ENCODE data around the gene KCNQ1OT1.

Gene KCNQ1OT1

DNA sequence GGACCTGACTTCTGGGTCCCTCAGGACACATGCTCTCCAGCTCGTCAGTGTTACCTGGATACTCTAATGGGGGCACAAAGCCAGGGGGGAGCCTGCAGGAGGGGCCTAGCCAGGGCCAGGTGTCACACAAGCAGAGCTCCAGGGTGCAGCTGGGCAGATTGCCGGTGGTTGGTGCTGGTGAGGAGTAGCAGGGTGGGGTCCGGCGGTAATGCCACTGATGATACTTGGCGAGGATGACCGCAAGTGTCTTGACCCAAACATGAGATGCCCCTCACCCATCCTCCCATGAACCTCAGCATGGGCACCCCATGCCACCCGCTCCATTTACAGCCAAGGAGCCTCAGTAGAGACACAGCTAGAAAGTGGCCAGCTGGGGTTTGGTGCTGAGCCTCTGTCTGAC is 15.1 kb upstream of the KCNQ1OT1 start:
- DNase-seq: no peak
- Histone ChIP-seq H3K27ac (ENCODE audit: low read depth, low read length) (no peak overlapping the region), H3K4me3 (ENCODE audit: low read length) (no peak overlapping the region)

GRCh38 chr11:2714463-2714800 is 14.6 kb upstream of the KCNQ1OT1 start:
- no CpG with 5 or more reads among the region's 9 CpGs for WGBS (ENCODE audit: extremely low coverage, insufficient coverage, low lambda C conversion rate)
- no peak overlapping the region for H2BK120ac ChIP-seq (ENCODE audit: low read depth, low read length)
- no peaks in the 10 kb centered on the region for H3K27me3 ChIP-seq (ENCODE audit: insufficient read depth, low read length, poor library complexity)
- DNase-seq: no peak
- H3K27ac ChIP-seq (ENCODE audit: low read depth, low read length): no peak overlapping the region
- H3K23ac ChIP-seq (ENCODE audit: low read length): no peak overlapping the region
- no peak overlapping the region for H3K56ac ChIP-seq (ENCODE audit: low read length)
- H4K5ac ChIP-seq (ENCODE audit: low read length): no peak overlapping the region
- peaks cover 2% of the 10 kb centered on the region for H3K4me1 ChIP-seq (ENCODE audit: control insufficient read depth, low read depth, low read length)
- H3K4ac ChIP-seq (ENCODE audit: low read depth, low read length): no peak overlapping the region
- H3K4me3 ChIP-seq (ENCODE audit: low read length): no peak overlapping the region
- no peak overlapping the region for H3K18ac ChIP-seq (ENCODE audit: low read length)
- no peaks in the 10 kb centered on the region for H3K79me2 ChIP-seq (ENCODE audit: control insufficient read depth, insufficient read depth, low read length)
- H3K4me2 ChIP-seq (ENCODE audit: low read length): no peak overlapping the region
- H2AK5ac ChIP-seq (ENCODE audit: low read length): no peak overlapping the region
- no peaks in the 10 kb centered on the region for H3K79me1 ChIP-seq (ENCODE audit: low read length)
- H3K36me3 ChIP-seq (ENCODE audit: control insufficient read depth, insufficient read depth, low read length): no peaks in the 10 kb centered on the region
- H3K9ac ChIP-seq (ENCODE audit: low read length): no peak overlapping the region
- H2BK5ac ChIP-seq (ENCODE audit: low read length): no peak overlapping the region
- H2BK15ac ChIP-seq (replicated peaks; ENCODE audit: low read depth): no peak overlapping the region
- H4K8ac ChIP-seq (ENCODE audit: low read depth, low read length): no peak overlapping the region

More for the DNA sequence above, 15.1 kb upstream of the KCNQ1OT1 start:
- Histone ChIP-seq H2BK5ac (ENCODE audit: low read length) (no peak overlapping the region), H3K23ac (ENCODE audit: low read length) (no peak overlapping the region), H3K79me2 (ENCODE audit: control insufficient read depth, insufficient read depth, low read length) (no peaks in the 10 kb centered on the region), H3K27me3 (ENCODE audit: insufficient read depth, low read length, poor library complexity) (no peaks in the 10 kb centered on the region), H2BK15ac (replicated peaks; ENCODE audit: low read depth) (no peak overlapping the region), H4K5ac (ENCODE audit: low read length) (no peak overlapping the region), H3K18ac (ENCODE audit: low read length) (no peak overlapping the region), H2BK120ac (ENCODE audit: low read depth, low read length) (no peak overlapping the region), H3K9ac (ENCODE audit: low read length) (no peak overlapping the region), H3K79me1 (ENCODE audit: low read length) (no peaks in the 10 kb centered on the region), H3K4ac (ENCODE audit: low read depth, low read length) (no peak overlapping the region), H3K56ac (ENCODE audit: low read length) (no peak overlapping the region), H3K36me3 (ENCODE audit: control insufficient read depth, insufficient read depth, low read length) (no peaks in the 10 kb centered on the region), H3K4me1 (ENCODE audit: control insufficient read depth, low read depth, low read length) (peaks cover 2% of the 10 kb centered on the region), H3K4me2 (ENCODE audit: low read length) (no peak overlapping the region), H4K8ac (ENCODE audit: low read depth, low read length) (no peak overlapping the region), H2AK5ac (ENCODE audit: low read length) (no peak overlapping the region)
- WGBS (ENCODE audit: extremely low coverage, insufficient coverage, low lambda C conversion rate): no CpG with 5 or more reads among the region's 7 CpGs

DNA sequence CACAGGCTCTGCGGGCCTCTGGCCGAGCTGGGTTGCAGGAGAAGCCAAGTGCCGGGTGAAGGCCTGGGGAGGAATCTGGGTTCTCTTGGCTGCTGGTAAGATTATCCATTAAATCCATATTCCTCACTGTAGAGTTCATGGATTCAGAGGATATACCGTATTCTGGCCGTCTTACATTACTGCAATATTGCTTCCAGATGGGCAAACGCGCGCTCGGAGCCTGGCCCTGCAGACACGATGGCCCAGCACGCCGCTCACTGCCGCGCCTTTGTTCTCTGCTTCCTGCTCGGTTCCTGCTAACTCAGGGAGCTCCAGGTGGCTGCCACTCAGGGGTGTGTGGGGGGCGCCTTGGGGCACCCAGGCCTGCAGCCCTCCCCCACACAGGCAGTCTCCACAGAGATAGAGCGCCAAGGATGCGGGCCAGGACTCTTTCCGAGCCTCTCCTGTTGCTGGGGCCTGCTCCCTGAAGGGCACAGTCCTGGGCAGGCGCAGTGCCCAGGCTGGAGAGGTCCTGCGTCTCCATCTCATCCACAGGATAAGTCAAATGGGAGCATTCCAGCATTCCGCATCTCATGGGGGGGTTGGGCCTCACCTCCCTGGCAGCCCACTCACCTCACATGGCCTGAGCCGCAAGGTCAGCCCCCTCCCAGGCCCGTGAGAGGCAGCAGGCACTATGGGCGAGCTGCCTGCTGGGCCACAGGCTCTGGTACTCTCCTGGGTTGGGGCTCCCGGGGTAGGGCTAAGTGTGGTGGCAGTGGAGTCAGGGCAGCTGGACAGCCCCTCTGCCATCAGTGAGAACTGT is 14.1 kb upstream of the KCNQ1OT1 start:
- Histone ChIP-seq H3K79me2 (ENCODE audit: control insufficient read depth, insufficient read depth, low read length) (no peaks in the 10 kb centered on the region), H2BK15ac (replicated peaks; ENCODE audit: low read depth) (no peak overlapping the region), H3K4me1 (ENCODE audit: control insufficient read depth, low read depth, low read length) (peaks cover 2% of the 10 kb centered on the region), H3K4me2 (ENCODE audit: low read length) (no peak overlapping the region), H3K9ac (ENCODE audit: low read length) (no peak overlapping the region), H2BK5ac (ENCODE audit: low read length) (no peak overlapping the region), H3K4ac (ENCODE audit: low read depth, low read length) (no peak overlapping the region), H3K18ac (ENCODE audit: low read length) (no peak overlapping the region), H4K8ac (ENCODE audit: low read depth, low read length) (no peak overlapping the region), H3K23ac (ENCODE audit: low read length) (no peak overlapping the region), H3K56ac (ENCODE audit: low read length) (no peak overlapping the region), H2BK120ac (ENCODE audit: low read depth, low read length) (no peak overlapping the region), H3K4me3 (ENCODE audit: low read length) (no peak overlapping the region), H3K27ac (ENCODE audit: low read depth, low read length) (no peak overlapping the region), H3K36me3 (ENCODE audit: control insufficient read depth, insufficient read depth, low read length) (no peaks in the 10 kb centered on the region), H4K5ac (ENCODE audit: low read length) (no peak overlapping the region), H3K79me1 (ENCODE audit: low read length) (no peaks in the 10 kb centered on the region), H3K27me3 (ENCODE audit: insufficient read depth, low read length, poor library complexity) (no peaks in the 10 kb centered on the region), H2AK5ac (ENCODE audit: low read length) (no peak overlapping the region)
- no peak for DNase-seq
- WGBS (ENCODE audit: extremely low coverage, insufficient coverage, low lambda C conversion rate): no CpG with 5 or more reads among the region's 26 CpGs

- H4K8ac ChIP-seq (ENCODE audit: low read depth, low read length): no peak overlapping the region
- no peak overlapping the region for H3K9ac ChIP-seq (ENCODE audit: low read length)
- WGBS (ENCODE audit: extremely low coverage, insufficient coverage, low lambda C conversion rate): no CpG with 5 or more reads among the region's 12 CpGs
- no peaks in the 10 kb centered on the region for H3K4me1 ChIP-seq (ENCODE audit: control insufficient read depth, low read depth, low read length)
- no peak overlapping the region for H3K4ac ChIP-seq (ENCODE audit: low read depth, low read length)
- H3K79me2 ChIP-seq (ENCODE audit: control insufficient read depth, insufficient read depth, low read length): no peaks in the 10 kb centered on the region
- no peak overlapping the region for H2BK5ac ChIP-seq (ENCODE audit: low read length)
- H3K4me3 ChIP-seq (ENCODE audit: low read length): no peak overlapping the region
- no peak overlapping the region for H2BK120ac ChIP-seq (ENCODE audit: low read depth, low read length)
- H3K27ac ChIP-seq (ENCODE audit: low read depth, low read length): no peak overlapping the region
- no peak for DNase-seq
- H3K27me3 ChIP-seq (ENCODE audit: insufficient read depth, low read length, poor library complexity): no peaks in the 10 kb centered on the region
- H3K36me3 ChIP-seq (ENCODE audit: control insufficient read depth, insufficient read depth, low read length): no peaks in the 10 kb centered on the region
- H3K4me2 ChIP-seq (ENCODE audit: low read length): no peak overlapping the region
- H3K79me1 ChIP-seq (ENCODE audit: low read length): no peaks in the 10 kb centered on the region
- H2BK15ac ChIP-seq (replicated peaks; ENCODE audit: low read depth): no peak overlapping the region
- no peak overlapping the region for H3K18ac ChIP-seq (ENCODE audit: low read length)
- no peak overlapping the region for H3K23ac ChIP-seq (ENCODE audit: low read length)
- H2AK5ac ChIP-seq (ENCODE audit: low read length): no peak overlapping the region
- no peak overlapping the region for H3K56ac ChIP-seq (ENCODE audit: low read length)
- no peak overlapping the region for H4K5ac ChIP-seq (ENCODE audit: low read length)
These were observed 13.3 kb upstream of the KCNQ1OT1 start for GRCh38 chr11:2713094-2713493.

DNA sequence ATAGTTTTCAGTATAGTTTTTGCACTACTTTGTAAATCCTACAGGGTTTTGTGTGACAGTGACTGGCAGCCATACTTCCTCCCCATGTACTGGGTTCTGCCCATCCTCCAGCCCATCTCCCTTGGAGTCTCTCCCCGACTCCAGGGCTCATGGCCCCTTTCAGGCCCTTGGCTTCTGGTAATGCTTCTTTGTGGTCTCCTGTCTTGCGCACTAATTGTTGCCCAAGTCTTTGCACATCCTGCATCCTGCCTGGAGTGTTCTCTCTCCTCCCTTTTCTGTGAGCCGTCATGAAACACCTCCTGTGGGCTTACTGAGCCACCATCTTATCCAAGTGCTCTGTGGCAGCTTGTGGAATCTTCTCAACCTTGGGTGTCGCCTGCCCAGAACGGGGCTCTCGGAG is 11.4 kb upstream of the KCNQ1OT1 start:
- no peak overlapping the region for H3K4me3 ChIP-seq (ENCODE audit: low read length)
- no peaks in the 10 kb centered on the region for H3K79me1 ChIP-seq (ENCODE audit: low read length)
- H3K18ac ChIP-seq (ENCODE audit: low read length): no peak overlapping the region
- H3K36me3 ChIP-seq (ENCODE audit: control insufficient read depth, insufficient read depth, low read length): no peaks in the 10 kb centered on the region
- no peak overlapping the region for H3K4me2 ChIP-seq (ENCODE audit: low read length)
- no peak overlapping the region for H2BK5ac ChIP-seq (ENCODE audit: low read length)
- no peak overlapping the region for H3K27ac ChIP-seq (ENCODE audit: low read depth, low read length)
- H4K5ac ChIP-seq (ENCODE audit: low read length): no peak overlapping the region
- no peak overlapping the region for H3K56ac ChIP-seq (ENCODE audit: low read length)
- DNase-seq: no peak
- H3K4ac ChIP-seq (ENCODE audit: low read depth, low read length): no peak overlapping the region
- no peak overlapping the region for H2BK15ac ChIP-seq (replicated peaks; ENCODE audit: low read depth)
- no peak overlapping the region for H2BK120ac ChIP-seq (ENCODE audit: low read depth, low read length)
- no peak overlapping the region for H4K8ac ChIP-seq (ENCODE audit: low read depth, low read length)
- H3K79me2 ChIP-seq (ENCODE audit: control insufficient read depth, insufficient read depth, low read length): no peaks in the 10 kb centered on the region
- no CpG with 5 or more reads among the region's 6 CpGs for WGBS (ENCODE audit: extremely low coverage, insufficient coverage, low lambda C conversion rate)
- no peaks in the 10 kb centered on the region for H3K27me3 ChIP-seq (ENCODE audit: insufficient read depth, low read length, poor library complexity)
- H3K23ac ChIP-seq (ENCODE audit: low read length): no peak overlapping the region
- no peaks in the 10 kb centered on the region for H3K4me1 ChIP-seq (ENCODE audit: control insufficient read depth, low read depth, low read length)
- no peak overlapping the region for H3K9ac ChIP-seq (ENCODE audit: low read length)
- H2AK5ac ChIP-seq (ENCODE audit: low read length): no peak overlapping the region

DNA sequence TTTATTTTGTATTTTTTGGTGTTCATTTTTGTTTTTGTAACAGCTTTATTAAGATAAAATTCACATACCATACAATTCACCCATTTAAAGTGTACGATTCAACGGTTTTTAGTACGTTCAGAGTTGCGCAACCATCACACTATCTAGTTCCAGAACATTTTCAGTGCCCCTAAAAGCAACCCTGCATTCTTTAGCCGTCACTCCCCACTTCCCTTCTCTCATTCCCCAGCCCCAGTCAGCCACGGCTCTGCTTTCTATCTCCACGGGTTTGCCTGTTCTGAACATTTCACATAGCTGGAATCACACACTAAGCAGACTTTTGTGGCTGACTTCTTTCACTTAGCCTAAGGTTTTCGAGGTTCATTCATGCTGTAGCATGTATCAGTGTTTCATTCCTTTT is 9.6 kb upstream of the KCNQ1OT1 start:
- H3K4ac ChIP-seq (ENCODE audit: low read depth, low read length): no peak overlapping the region
- no peaks in the 10 kb centered on the region for H3K79me2 ChIP-seq (ENCODE audit: control insufficient read depth, insufficient read depth, low read length)
- H2BK120ac ChIP-seq (ENCODE audit: low read depth, low read length): no peak overlapping the region
- DNase-seq: no peak
- H2BK5ac ChIP-seq (ENCODE audit: low read length): no peak overlapping the region
- no peak overlapping the region for H4K5ac ChIP-seq (ENCODE audit: low read length)
- no peak overlapping the region for H3K27ac ChIP-seq (ENCODE audit: low read depth, low read length)
- no peaks in the 10 kb centered on the region for H3K4me1 ChIP-seq (ENCODE audit: control insufficient read depth, low read depth, low read length)
- no peaks in the 10 kb centered on the region for H3K36me3 ChIP-seq (ENCODE audit: control insufficient read depth, insufficient read depth, low read length)
- H3K4me2 ChIP-seq (ENCODE audit: low read length): no peak overlapping the region
- no peaks in the 10 kb centered on the region for H3K79me1 ChIP-seq (ENCODE audit: low read length)
- no peak overlapping the region for H3K9ac ChIP-seq (ENCODE audit: low read length)
- H3K23ac ChIP-seq (ENCODE audit: low read length): no peak overlapping the region
- H3K18ac ChIP-seq (ENCODE audit: low read length): no peak overlapping the region
- H2BK15ac ChIP-seq (replicated peaks; ENCODE audit: low read depth): no peak overlapping the region
- H3K4me3 ChIP-seq (ENCODE audit: low read length): no peak overlapping the region
- no peak overlapping the region for H4K8ac ChIP-seq (ENCODE audit: low read depth, low read length)
- no peaks in the 10 kb centered on the region for H3K27me3 ChIP-seq (ENCODE audit: insufficient read depth, low read length, poor library complexity)
- no peak overlapping the region for H2AK5ac ChIP-seq (ENCODE audit: low read length)
- no CpG with 5 or more reads among the region's 8 CpGs for WGBS (ENCODE audit: extremely low coverage, insufficient coverage, low lambda C conversion rate)
- no peak overlapping the region for H3K56ac ChIP-seq (ENCODE audit: low read length)

Measured in mesendoderm (in vitro differentiated cells).